ENCODE results near the gene C6orf136.

C6orf136 gene, protein sequence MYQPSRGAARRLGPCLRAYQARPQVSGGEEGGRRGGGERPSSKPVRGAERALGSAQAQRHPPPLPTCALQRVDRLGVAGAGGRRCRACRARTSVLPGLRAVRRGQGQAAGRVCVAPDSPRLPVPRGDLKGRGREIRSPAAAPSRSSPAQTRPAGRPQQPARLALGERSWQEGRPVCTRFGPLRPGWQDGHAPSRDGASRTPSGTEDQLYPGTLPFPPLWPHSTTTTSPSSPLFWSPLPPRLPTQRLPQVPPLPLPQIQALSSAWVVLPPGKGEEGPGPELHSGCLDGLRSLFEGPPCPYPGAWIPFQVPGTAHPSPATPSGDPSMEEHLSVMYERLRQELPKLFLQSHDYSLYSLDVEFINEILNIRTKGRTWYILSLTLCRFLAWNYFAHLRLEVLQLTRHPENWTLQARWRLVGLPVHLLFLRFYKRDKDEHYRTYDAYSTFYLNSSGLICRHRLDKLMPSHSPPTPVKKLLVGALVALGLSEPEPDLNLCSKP

DNA sequence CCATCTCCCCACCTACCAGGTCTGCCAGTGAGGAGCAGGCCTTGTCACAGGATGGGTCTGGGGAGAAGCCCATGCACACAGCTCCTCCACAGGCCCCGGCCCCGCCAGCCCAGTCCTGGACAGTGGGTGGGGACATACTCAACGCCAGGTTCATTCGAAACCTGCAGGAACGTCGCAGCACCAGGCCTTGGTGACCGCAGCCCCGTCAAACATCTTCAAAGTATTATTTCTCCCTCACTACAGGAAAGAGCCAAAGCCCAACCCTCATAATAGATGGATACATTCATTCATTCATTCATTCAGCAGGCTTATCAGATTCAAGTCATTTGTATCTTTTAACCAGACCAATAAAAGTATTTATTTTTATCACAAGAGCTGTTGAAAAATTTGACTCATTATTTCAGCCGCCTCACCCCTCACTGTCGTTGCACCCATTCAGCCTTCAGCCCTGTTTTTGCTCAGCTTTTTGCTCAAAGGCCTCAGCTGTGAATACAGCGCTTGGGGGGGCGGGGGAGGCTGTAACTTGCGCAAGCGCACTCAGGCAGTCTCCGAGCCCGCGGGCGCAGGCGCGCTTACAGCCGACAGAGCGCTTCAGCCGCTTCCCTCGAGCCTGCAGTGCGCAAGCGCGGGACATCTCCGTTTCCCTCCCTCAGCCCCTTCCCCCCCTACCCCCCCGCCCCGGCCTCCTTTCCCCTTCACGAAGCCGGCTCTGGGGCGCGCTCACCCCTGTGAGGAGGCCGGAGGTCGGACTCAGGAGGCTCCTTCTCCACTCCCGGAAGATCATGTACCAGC lies at the start of gene C6orf136:
TSS of gene C6orf136 (plus strand) at position 684 of the 792 bp plus-strand sequence. CDS start at position 783, 99 bp downstream.
- DNase-seq = peak; percentile 93 to 97

GRCh38 chr6:30597315-30598144 lies 49.4 kb upstream of the C6orf136 start:
- DNase-seq = peak; percentile 68 to 74

- DNase-seq = no peak
Observed at GRCh38 chr6:30598912-30599624, 47.9 kb upstream of the C6orf136 start.

DNA sequence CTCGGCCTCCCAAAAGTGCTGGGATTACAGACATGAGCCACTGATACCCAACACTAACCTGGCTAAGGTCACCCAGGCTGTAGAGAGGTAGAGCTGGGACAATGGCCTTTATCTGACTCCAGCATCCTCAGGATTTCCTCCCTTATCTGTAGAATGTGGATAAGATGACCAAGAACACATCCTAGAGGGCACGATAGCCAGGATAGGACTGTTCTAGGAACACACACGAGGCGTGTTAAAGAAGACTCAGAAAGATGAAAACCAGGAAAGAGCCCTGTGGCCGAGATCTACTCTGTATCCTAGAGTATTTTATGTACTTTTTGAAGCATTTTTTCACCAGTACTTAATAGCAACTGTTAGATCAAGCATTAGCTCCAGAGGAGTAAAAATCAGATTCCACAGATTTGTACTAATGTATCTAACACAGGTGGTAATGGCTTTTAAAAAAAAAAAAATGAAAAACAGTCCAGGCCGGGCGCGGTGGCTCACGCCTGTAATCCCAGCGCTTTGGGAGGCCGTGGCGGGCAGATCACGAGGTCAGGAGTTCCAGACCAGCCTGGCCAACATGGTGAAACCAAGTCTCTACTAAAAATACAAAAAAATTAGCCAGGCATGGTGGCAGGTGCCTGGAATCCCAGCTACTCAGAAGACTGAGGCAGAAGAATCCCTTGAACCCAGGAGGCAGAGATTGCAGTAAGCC lies 47.2 kb upstream of the C6orf136 start:
- DNase-seq = no peak

DNA sequence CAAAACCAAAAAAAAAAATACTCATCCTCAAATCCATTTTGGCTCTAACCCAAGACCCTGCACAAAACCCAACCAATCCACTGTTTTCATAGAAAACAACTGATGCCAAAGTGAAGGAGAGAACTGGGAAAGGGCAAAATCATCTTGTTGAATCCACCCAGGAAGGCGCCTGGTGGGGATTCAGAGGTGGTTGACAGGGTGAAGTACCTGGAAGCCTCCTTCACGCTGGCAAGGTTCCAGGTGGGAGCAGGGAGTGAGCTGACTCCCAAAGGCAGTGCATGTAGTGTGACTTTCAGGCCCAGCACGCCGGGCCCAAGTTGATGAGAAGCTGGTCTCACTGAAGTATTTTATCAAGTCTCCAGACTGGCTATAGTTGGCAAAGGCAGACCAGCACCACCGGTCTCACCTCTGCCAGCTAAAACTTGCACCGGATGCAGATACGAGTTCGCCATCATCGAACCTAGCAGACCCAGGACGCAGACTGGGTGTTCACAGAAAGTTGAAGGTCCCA lies 46.4 kb upstream of the C6orf136 start:
- DNase-seq = no peak

DNA sequence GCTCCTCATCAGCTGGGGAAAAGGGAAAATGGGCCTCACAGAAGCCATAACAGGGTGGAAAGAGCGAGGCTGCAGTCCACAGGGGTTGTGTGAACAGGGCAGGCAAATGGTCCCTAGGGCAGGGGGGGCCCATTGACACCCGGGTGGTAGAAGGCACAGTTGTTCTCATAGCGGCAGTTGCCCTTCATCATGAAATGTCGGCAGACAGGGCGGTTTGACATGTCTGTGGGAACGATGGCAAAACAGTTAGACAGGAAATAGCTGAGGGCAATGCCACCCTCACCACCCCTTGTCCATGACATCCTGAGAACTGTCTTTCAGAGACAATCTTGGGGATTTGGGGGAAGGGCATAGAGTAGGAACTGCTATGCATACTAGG lies 45.5 kb upstream of the C6orf136 start:
- no peak for DNase-seq

GRCh38 chr6:30601815-30602641 lies 44.9 kb upstream of the C6orf136 start:
- no peak for DNase-seq

GRCh38 chr6:30603961-30604360 lies 43.0 kb upstream of the C6orf136 start:
- DNase-seq = no peak

- DNase-seq = no peak
Observed at GRCh38 chr6:30610065-30610464, 36.9 kb upstream of the C6orf136 start.

GRCh38 chr6:30611150-30611855 lies 35.6 kb upstream of the C6orf136 start:
- DNase-seq = no peak

GRCh38 chr6:30611856-30612194 lies 35.1 kb upstream of the C6orf136 start:
- no peak for DNase-seq

- peak in 1 of 2 experiments; percentile 13 for DNase-seq
Observed at GRCh38 chr6:30612213-30612612, 34.7 kb upstream of the C6orf136 start.

- DNase-seq = no peak
Observed at GRCh38 chr6:30612687-30613248, 34.2 kb upstream of the C6orf136 start.

DNA sequence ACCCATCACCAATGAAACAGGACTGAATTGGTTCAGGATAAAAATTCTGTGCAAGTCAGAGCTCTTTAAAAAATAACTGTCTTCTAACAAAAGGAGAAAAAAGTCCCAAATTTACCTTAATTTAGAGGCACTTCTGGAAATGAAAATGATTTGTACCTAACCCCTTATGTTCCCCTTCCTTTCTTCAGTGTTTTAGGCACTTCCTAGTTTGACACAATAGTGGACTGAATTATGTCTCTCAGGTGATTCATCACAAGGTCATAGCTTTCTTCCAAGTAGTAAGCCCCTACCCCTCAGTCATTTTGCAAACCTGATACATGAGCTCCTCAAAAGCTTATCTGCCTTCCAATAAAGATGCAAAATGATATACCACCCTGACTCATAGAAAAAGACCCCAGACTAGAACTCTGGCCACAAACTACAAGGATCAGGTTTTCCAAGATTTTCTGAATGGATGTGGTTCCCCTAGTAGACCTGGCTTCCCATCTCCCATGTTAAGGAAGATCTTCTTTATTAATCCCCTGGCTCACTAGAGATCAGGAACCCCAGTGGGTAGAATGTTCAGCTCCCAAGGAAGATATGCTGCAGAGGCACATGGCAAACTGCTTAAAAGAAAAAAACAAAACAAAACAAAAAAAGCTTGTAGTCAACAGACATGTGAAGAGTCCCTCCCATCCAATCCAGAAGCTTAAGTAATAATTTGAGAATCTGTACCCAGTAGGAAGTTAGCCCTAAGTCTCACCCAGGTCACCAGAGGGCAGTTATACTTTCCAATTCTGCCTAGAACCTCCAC lies 33.5 kb upstream of the C6orf136 start:
- peak; percentile 10 to 24 for DNase-seq

- no peak for DNase-seq
Observed at GRCh38 chr6:30614044-30614842, 32.7 kb upstream of the C6orf136 start.

GRCh38 chr6:30614843-30615218 lies 32.1 kb upstream of the C6orf136 start:
- DNase-seq = peak; percentile 99

DNA sequence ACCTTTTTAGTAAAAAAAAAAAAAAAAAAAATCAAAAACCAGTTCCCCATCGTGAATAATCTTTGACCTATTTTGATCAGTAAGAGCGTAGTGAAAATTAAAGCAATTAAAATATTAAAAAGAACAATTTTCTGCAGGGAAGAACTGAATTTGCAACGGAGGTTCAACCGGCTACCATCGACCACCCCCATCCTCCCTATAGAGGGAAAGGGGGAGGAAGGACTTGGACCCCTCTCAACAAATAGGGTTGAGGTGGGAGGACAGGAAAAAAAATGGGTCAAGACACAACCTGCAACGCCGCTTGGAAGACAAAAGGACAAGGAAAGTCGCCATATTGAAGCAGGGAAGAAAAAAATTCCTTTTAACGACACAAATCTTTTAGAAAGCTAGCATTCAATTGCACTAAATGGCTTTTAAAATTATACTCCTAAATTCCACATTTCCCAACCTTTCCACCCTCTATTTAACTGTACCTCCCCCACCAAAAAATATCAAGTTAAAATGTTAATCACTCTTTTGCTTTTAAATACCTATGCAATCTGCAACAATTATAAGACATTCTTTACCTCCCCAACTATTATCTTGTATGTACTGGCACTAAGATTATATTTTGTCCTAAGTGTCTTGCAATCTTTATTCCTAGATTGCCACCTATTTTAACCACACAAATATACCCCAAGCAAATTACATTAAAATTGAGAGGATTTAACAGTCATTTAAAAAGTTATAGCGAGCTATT lies 31.5 kb upstream of the C6orf136 start:
- peak; percentile 60 to 67 for DNase-seq
